GM18517 (cell line): ENCODE results near the gene STS.
"Not testable (repeated sequence)": the region's sequence is repeated elsewhere in the genome, so short reads cannot be mapped to it uniquely, and the experiment has no call there.

Experiments used
- ATAC-seq: cut with Tn5 transposase; IDR thresholded peaks from one replicate; pipeline ENCODE4 v1.9.1; 2021; ENCODE audit warnings: mild to moderate bottlenecking, moderate library complexity; ENCODE audit not compliant: unreplicated experiment

Gene STS

GRCh38 chrX:7170898-7171297 is 23.4 kb downstream of the STS start:
- no peak for ATAC-seq

- not testable (repeated sequence) for ATAC-seq
Measured at GRCh38 chrX:7178859-7179258, 31.3 kb downstream of the STS start.

GRCh38 chrX:7179446-7179845 is 31.9 kb downstream of the STS start:
- ATAC-seq = no peak

- no peak for ATAC-seq
Measured at GRCh38 chrX:7184816-7185215, 37.3 kb downstream of the STS start.

GRCh38 chrX:7188672-7189071 is 41.2 kb downstream of the STS start:
- ATAC-seq = no peak

- ATAC-seq = no peak
Measured at GRCh38 chrX:7190157-7190556, 42.6 kb downstream of the STS start.

- no peak for ATAC-seq
Measured at GRCh38 chrX:7191681-7192110, 44.2 kb downstream of the STS start.

GRCh38 chrX:7192871-7193270 is 45.4 kb downstream of the STS start:
- no peak for ATAC-seq

GRCh38 chrX:7194606-7195005 is 47.1 kb downstream of the STS start:
- no peak for ATAC-seq
